Stomach smooth muscle (tissue), 2 donors: ENCODE measurements around the gene LRRC74A.

ENCODE experiments used
- H3K27ac ChIP-seq: one replicate; pipeline ENCODE4 v1.7.0; 2013; ENCODE audit warnings: mild to moderate bottlenecking, low read length, inconsistent platforms
- H3K27me3 ChIP-seq, 2 donors: one replicate each; pipeline ENCODE4 v1.7.0; 2013; ENCODE audit warnings: low read length in 2 of 2; ENCODE audit not compliant: insufficient read depth in 2 of 2, control insufficient read depth in 1 of 2
- H3K36me3 ChIP-seq, 2 donors: one replicate each; pipeline ENCODE4 v1.7.0; 2013; ENCODE audit warnings: low read length in 2 of 2; ENCODE audit not compliant: control insufficient read depth in 2 of 2, insufficient read depth in 2 of 2
- H3K4me1 ChIP-seq: one replicate; pipeline ENCODE4 v1.7.0; 2013; ENCODE audit warnings: low read length; ENCODE audit not compliant: control insufficient read depth, insufficient read depth
- H3K4me3 ChIP-seq, 2 donors: one replicate each; pipeline ENCODE4 v1.7.0; 2013; ENCODE audit warnings: low read length in 2 of 2
- H3K9ac ChIP-seq, 2 donors: one replicate each; pipeline ENCODE4 v1.7.0; 2013; ENCODE audit warnings: low read length in 2 of 2, mild to moderate bottlenecking in 1 of 2
- H3K9me3 ChIP-seq, 2 donors: one replicate each; pipeline ENCODE4 v1.7.0; 2013; ENCODE audit warnings: low read length in 2 of 2; ENCODE audit not compliant: control insufficient read depth in 2 of 2
- donor health status: healthy.
- donor health status: Pancreatic carcinoma.

Gene LRRC74A

GRCh38 chr14:76868454-76869170 is 42.4 kb downstream of the LRRC74A start:
- Histone ChIP-seq H3K27me3 (peaks cover 2 to 7% of the 10 kb centered on the region in 2 donors), H3K36me3 (no peaks in the 10 kb centered on the region), H3K27ac (no peak overlapping the region), H3K4me3 (no peak overlapping the region), H3K9me3 (no peaks in the 10 kb centered on the region), H3K9ac (no peak overlapping the region), H3K4me1 (no peaks in the 10 kb centered on the region)

- no peaks in the 10 kb centered on the region for H3K9me3 ChIP-seq
- no peak overlapping the region for H3K27ac ChIP-seq
- peaks cover 2 to 7% of the 10 kb centered on the region in 2 donors for H3K27me3 ChIP-seq
- no peak overlapping the region for H3K4me3 ChIP-seq
- no peaks in the 10 kb centered on the region for H3K36me3 ChIP-seq
- H3K9ac ChIP-seq, result no peak overlapping the region
- H3K4me1 ChIP-seq, result no peaks in the 10 kb centered on the region
Observed at GRCh38 chr14:76870166-76870565, 44.0 kb downstream of the LRRC74A start.

- Histone ChIP-seq H3K27ac (no peak overlapping the region), H3K4me1 (no peaks in the 10 kb centered on the region), H3K27me3 (peaks cover 2 to 5% of the 10 kb centered on the region in 2 donors), H3K9ac (no peak overlapping the region), H3K36me3 (no peaks in the 10 kb centered on the region), H3K9me3 (no peaks in the 10 kb centered on the region), H3K4me3 (no peak overlapping the region)
Observed at GRCh38 chr14:76872796-76873432, 46.7 kb downstream of the LRRC74A start.

GRCh38 chr14:76874734-76875133 is 48.5 kb downstream of the LRRC74A start:
- Histone ChIP-seq H3K4me3 (no peak overlapping the region), H3K9me3 (no peaks in the 10 kb centered on the region), H3K27ac (no peak overlapping the region), H3K9ac (no peak overlapping the region), H3K36me3 (no peaks in the 10 kb centered on the region), H3K27me3 (peaks cover 2% of the 10 kb centered on the region in 2 donors), H3K4me1 (no peaks in the 10 kb centered on the region)

GRCh38 chr14:76876076-76876475 is 49.9 kb downstream of the LRRC74A start:
- Histone ChIP-seq H3K4me1 (no peaks in the 10 kb centered on the region), H3K36me3 (no peaks in the 10 kb centered on the region), H3K4me3 (no peak overlapping the region), H3K27me3 (peaks cover 0 to 2% of the 10 kb centered on the region in 2 donors), H3K27ac (no peak overlapping the region), H3K9me3 (no peaks in the 10 kb centered on the region), H3K9ac (no peak overlapping the region)

GRCh38 chr14:76877871-76878270 is 51.7 kb downstream of the LRRC74A start:
- no peaks in the 10 kb centered on the region for H3K4me1 ChIP-seq
- H3K9me3 ChIP-seq, result no peaks in the 10 kb centered on the region
- no peaks in the 10 kb centered on the region for H3K36me3 ChIP-seq
- H3K27ac ChIP-seq, result no peak overlapping the region
- no peaks in the 10 kb centered on the region for H3K27me3 ChIP-seq
- no peak overlapping the region for H3K4me3 ChIP-seq
- H3K9ac ChIP-seq, result no peak overlapping the region

- no peak overlapping the region for H3K4me3 ChIP-seq
- H3K4me1 ChIP-seq, result no peaks in the 10 kb centered on the region
- no peak overlapping the region for H3K27ac ChIP-seq
- H3K9me3 ChIP-seq, result no peaks in the 10 kb centered on the region
- no peak overlapping the region for H3K9ac ChIP-seq
- peaks cover 0 to 3% of the 10 kb centered on the region in 2 donors for H3K27me3 ChIP-seq
- no peaks in the 10 kb centered on the region for H3K36me3 ChIP-seq
Observed at GRCh38 chr14:76880449-76880848, 54.2 kb downstream of the LRRC74A start.

- Histone ChIP-seq H3K9me3 (no peaks in the 10 kb centered on the region), H3K4me3 (no peak overlapping the region), H3K36me3 (no peaks in the 10 kb centered on the region), H3K27ac (no peak overlapping the region), H3K27me3 (peaks cover 0 to 3% of the 10 kb centered on the region in 2 donors), H3K4me1 (no peaks in the 10 kb centered on the region), H3K9ac (no peak overlapping the region)
Observed at GRCh38 chr14:76881348-76881747, 55.1 kb downstream of the LRRC74A start.

GRCh38 chr14:76882651-76883050 is 56.4 kb downstream of the LRRC74A start:
- Histone ChIP-seq H3K9ac (no peak overlapping the region), H3K9me3 (no peaks in the 10 kb centered on the region), H3K27me3 (peaks cover 0 to 3% of the 10 kb centered on the region in 2 donors), H3K4me3 (no peak overlapping the region), H3K4me1 (peaks cover 5% of the 10 kb centered on the region), H3K36me3 (no peaks in the 10 kb centered on the region), H3K27ac (no peak overlapping the region)

GRCh38 chr14:76883447-76883846 is 57.2 kb downstream of the LRRC74A start:
- peaks cover 0 to 3% of the 10 kb centered on the region in 2 donors for H3K27me3 ChIP-seq
- no peaks in the 10 kb centered on the region for H3K36me3 ChIP-seq
- no peak overlapping the region for H3K4me3 ChIP-seq
- peaks cover 6% of the 10 kb centered on the region for H3K4me1 ChIP-seq
- no peak overlapping the region for H3K27ac ChIP-seq
- no peak overlapping the region for H3K9ac ChIP-seq
- no peaks in the 10 kb centered on the region for H3K9me3 ChIP-seq

GRCh38 chr14:76884394-76884793 is 58.2 kb downstream of the LRRC74A start:
- Histone ChIP-seq H3K4me3 (no peak overlapping the region), H3K27ac (no peak overlapping the region), H3K4me1 (peaks cover 6% of the 10 kb centered on the region), H3K9ac (peak overlapping the region in 1 of 2 donors; percentile 21), H3K9me3 (no peaks in the 10 kb centered on the region), H3K27me3 (peaks cover 0 to 3% of the 10 kb centered on the region in 2 donors), H3K36me3 (no peaks in the 10 kb centered on the region)
